Smooth muscle cell (in vitro differentiated cells): ENCODE data around the gene HECTD4. TPM values are rescaled to one million over a fixed set of nuclear protein-coding genes. Genes with fewer than 3 reads are reported as not detected.

Source experiments
- DNase-seq: peaks from one replicate; lab custom pipeline; 2025; ENCODE audit not compliant: unreplicated experiment; lab: John Stamatoyannopoulos, UW
- H2AFZ ChIP-seq: fragments of 200-600 bp; sonication (generic); 2 replicates; pipeline ENCODE4 v1.6.0; 2016; ENCODE audit warnings: antibody characterized with exemption, low read depth, mild to moderate bottlenecking
- H3F3A ChIP-seq: fragments of 200-600 bp; sonication (generic); 2 replicates; pipeline ENCODE4 v1.6.0; 2017; ENCODE audit warnings: antibody characterized with exemption, low read depth
- H3K27ac ChIP-seq: fragments of 200-600 bp; sonication (generic); 2 replicates; pipeline ENCODE4 v1.5.1; 2016; ENCODE audit warnings: low read depth, mild to moderate bottlenecking
- H3K27me3 ChIP-seq: fragments of 200-600 bp; sonication (generic); 2 replicates; pipeline ENCODE4 v1.6.1; 2016; ENCODE audit warnings: low read depth, mild to moderate bottlenecking
- H3K36me3 ChIP-seq: fragments of 200-600 bp; sonication (generic); 2 replicates; pipeline ENCODE4 v1.5.1; 2016; ENCODE audit warnings: low read depth
- H3K4me1 ChIP-seq: fragments of 200-600 bp; sonication (generic); 2 replicates; pipeline ENCODE4 v1.5.1; 2016; ENCODE audit warnings: low read depth
- H3K4me2 ChIP-seq: fragments of 200-600 bp; sonication (generic); 2 replicates; pipeline ENCODE4 v1.6.0; 2016; ENCODE audit warnings: mild to moderate bottlenecking
- H3K4me3 ChIP-seq: fragments of 200-600 bp; sonication (generic); 2 replicates; pipeline ENCODE4 v1.5.1; 2016; ENCODE audit warnings: mild to moderate bottlenecking
- H3K79me2 ChIP-seq: fragments of 200-600 bp; sonication (generic); 2 replicates; pipeline ENCODE4 v1.6.0; 2016; ENCODE audit warnings: low read depth, mild to moderate bottlenecking
- H3K9ac ChIP-seq: fragments of 200-600 bp; sonication (generic); 2 replicates; pipeline ENCODE4 v1.6.0; 2016; ENCODE audit warnings: low read depth
- H3K9me3 ChIP-seq: fragments of 200-600 bp; sonication (generic); replicated peaks from 2 replicates; pipeline ENCODE4 v1.5.1; 2016; ENCODE audit warnings: low read depth
- H4K20me1 ChIP-seq: fragments of 200-600 bp; sonication (generic); 2 replicates; pipeline ENCODE4 v1.6.0; 2016; ENCODE audit warnings: low read depth
- WGBS: methylation state at CpG from one replicate; pipeline ENCODE4 v1.1.7; 2016; ENCODE audit warnings: low lambda C conversion rate; 5-methylcytosine and 5-hydroxymethylcytosine counted together
- polyA plus RNA-seq: library from polyadenylated mRNA; unstranded; fragments of >200 nt; fragmentation: Nextera tagmentation; extraction: Ambion mirVana; gene quantifications from 2 replicates; pipeline ENCODE4 v1.2.1, GENCODE V29; 2016
- total RNA-seq: library from RNA; depleted of rRNA; stranded (reverse); fragments of >200 nt; gene quantifications from 2 replicates; pipeline ENCODE4 v1.2.3, GENCODE V29; 2014
- TF ChIP-seq, protein P1 (sequence below): fragments of 200-600 bp; sonication (generic); IDR thresholded peaks from 2 replicates; pipeline ENCODE4 v1.5.1; 2017; ENCODE audit warnings: borderline replicate concordance, mild to moderate bottlenecking, antibody characterized with exemption; ENCODE audit not compliant: insufficient read depth, poor library complexity, severe bottlenecking

The HECTD4 gene
- total and polyA plus RNA-seq, 2 experiments from 2014 or later: 6.6 to 16.9 TPM

DNA sequence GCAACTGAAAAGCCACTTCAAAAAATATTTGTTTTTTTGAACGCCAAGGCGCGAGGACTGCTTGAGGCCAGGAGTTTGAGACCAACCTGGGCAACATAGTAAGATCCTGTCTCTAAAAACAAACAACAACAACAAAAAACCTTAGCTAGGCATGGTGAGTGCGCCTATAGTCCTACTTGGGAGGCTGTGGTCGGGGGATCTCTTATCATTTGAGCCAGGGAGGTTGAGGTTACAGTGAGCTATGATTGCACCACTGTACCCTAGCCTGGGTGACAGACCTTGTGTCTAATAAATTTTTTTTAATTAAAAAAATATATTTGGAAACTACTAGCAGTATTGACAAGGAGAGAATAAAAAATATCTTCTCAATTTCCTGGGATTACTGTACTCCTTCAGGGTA lies 143.8 kb downstream of the HECTD4 start:
- Histone ChIP-seq H3K4me1 (no peaks in the 10 kb centered on the region), H3K36me3 (peaks cover 17% of the 10 kb centered on the region), H2AFZ (no peak overlapping the region), H3K27me3 (no peaks in the 10 kb centered on the region), H4K20me1 (no peaks in the 10 kb centered on the region), H3K4me2 (no peak overlapping the region), H3K9me3 (no peaks in the 10 kb centered on the region), H3F3A (no peaks in the 10 kb centered on the region), H3K27ac (no peak overlapping the region), H3K9ac (no peak overlapping the region), H3K79me2 (no peaks in the 10 kb centered on the region), H3K4me3 (no peak overlapping the region)
- TF ChIP-seq, protein P1, sequence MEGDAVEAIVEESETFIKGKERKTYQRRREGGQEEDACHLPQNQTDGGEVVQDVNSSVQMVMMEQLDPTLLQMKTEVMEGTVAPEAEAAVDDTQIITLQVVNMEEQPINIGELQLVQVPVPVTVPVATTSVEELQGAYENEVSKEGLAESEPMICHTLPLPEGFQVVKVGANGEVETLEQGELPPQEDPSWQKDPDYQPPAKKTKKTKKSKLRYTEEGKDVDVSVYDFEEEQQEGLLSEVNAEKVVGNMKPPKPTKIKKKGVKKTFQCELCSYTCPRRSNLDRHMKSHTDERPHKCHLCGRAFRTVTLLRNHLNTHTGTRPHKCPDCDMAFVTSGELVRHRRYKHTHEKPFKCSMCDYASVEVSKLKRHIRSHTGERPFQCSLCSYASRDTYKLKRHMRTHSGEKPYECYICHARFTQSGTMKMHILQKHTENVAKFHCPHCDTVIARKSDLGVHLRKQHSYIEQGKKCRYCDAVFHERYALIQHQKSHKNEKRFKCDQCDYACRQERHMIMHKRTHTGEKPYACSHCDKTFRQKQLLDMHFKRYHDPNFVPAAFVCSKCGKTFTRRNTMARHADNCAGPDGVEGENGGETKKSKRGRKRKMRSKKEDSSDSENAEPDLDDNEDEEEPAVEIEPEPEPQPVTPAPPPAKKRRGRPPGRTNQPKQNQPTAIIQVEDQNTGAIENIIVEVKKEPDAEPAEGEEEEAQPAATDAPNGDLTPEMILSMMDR: no peak
- no peak for DNase-seq
- 98% methylated on average over 5 of the region's 5 CpGs for WGBS

DNA sequence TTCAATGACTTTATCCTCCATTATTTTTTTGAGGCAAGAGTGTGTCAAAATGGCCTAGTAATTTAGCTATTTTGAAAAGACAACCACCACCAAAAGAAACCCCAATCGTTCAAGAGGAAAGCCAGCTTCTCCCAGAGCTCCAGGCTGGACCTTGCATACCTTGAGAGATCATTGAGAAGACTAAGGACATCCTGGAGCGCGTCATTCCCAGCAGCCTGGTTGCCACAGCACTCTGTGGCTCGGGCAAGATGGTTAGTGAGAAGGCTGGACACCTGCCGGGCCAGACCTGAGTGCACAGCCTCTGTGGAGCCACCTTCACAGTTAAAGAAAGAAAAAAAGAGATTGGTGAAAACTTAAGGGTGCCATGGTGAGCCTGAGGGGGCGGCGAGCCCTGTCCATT lies 145.4 kb downstream of the HECTD4 start:
- Histone ChIP-seq H3K9ac (no peak overlapping the region), H3F3A (no peaks in the 10 kb centered on the region), H3K36me3 (peaks cover 22% of the 10 kb centered on the region), H3K27me3 (no peaks in the 10 kb centered on the region), H3K27ac (no peak overlapping the region), H3K4me1 (no peaks in the 10 kb centered on the region), H2AFZ (no peak overlapping the region), H3K9me3 (no peaks in the 10 kb centered on the region), H4K20me1 (no peaks in the 10 kb centered on the region), H3K4me2 (no peak overlapping the region), H3K79me2 (no peaks in the 10 kb centered on the region), H3K4me3 (no peak overlapping the region)
- TF ChIP-seq, protein P1: no peak
- 95% methylated on average over 7 of the region's 7 CpGs for WGBS
- no peak for DNase-seq

DNA sequence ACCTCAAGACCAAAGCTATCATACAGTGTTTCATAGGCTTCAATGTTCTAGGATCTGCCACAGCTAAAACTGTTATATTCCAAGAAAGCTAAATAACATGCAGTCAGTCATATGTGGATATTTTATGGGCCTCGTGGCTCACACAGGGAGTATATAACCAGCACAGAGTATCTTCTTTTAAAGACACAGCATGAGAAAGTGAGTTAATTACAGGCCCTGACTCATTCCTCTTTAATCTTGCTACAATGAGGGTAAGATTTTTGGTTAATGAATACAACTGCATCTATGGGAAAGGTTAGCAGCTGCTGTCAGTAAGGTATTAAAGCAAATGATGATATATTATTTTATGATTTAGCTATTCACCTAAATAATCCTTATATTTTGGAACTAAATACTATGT lies 145.8 kb downstream of the HECTD4 start:
- TF ChIP-seq, protein P1: no peak
- Histone ChIP-seq H3K9me3 (no peaks in the 10 kb centered on the region), H3K4me2 (no peak overlapping the region), H3K36me3 (peaks cover 25% of the 10 kb centered on the region), H3K4me1 (no peaks in the 10 kb centered on the region), H3F3A (no peaks in the 10 kb centered on the region), H4K20me1 (no peaks in the 10 kb centered on the region), H3K79me2 (no peaks in the 10 kb centered on the region), H3K4me3 (no peak overlapping the region), H3K27me3 (no peaks in the 10 kb centered on the region), H3K9ac (no peak overlapping the region), H3K27ac (peak overlapping the region; percentile 9), H2AFZ (no peak overlapping the region)
- WGBS: 62% methylated on average over 1 of the region's 1 CpG
- DNase-seq: no peak

DNA sequence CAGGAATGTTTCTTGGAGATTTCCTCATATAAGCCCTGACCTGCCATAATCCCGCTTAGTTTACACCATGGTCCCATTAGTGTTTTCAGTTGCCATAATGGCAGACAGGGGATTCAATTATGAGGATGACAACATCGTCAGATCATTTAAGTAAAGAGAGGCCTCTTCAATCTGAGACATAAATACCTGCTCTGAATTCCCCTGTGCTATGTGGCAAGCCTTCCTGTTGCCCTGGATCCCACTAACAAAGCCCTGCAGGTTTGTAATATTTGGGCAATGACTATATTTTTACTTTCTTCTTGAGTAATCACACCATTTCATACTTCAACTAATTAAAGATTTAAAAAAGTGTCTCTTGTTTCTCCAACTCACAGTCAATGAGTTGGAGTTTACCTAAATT lies 147.9 kb downstream of the HECTD4 start:
- no peaks in the 10 kb centered on the region for H3K4me1 ChIP-seq
- H3K36me3 ChIP-seq: peaks cover 25% of the 10 kb centered on the region
- H3K9ac ChIP-seq: no peak overlapping the region
- H3K4me3 ChIP-seq: no peak overlapping the region
- H2AFZ ChIP-seq: no peak overlapping the region
- H3K27me3 ChIP-seq: no peaks in the 10 kb centered on the region
- H3K27ac ChIP-seq: no peak overlapping the region
- H4K20me1 ChIP-seq: no peaks in the 10 kb centered on the region
- no peak overlapping the region for H3K4me2 ChIP-seq
- no peaks in the 10 kb centered on the region for H3K79me2 ChIP-seq
- DNase-seq: no peak
- TF ChIP-seq, protein P1: no peak
- no peaks in the 10 kb centered on the region for H3F3A ChIP-seq
- H3K9me3 ChIP-seq: no peaks in the 10 kb centered on the region
- WGBS: 96% methylated on average over 2 of the region's 2 CpGs
